ENCODE measurements around the gene PHOX2A. TPM values are rescaled to one million over a fixed set of nuclear protein-coding genes. Genes with fewer than 3 reads are reported as not detected.

The PHOX2A gene
- total RNA-seq, 1 donor from 2014 or later = not detected

GRCh38 chr11:72235351-72236057, 8.5 kb downstream of the PHOX2A start:
- no peak for DNase-seq (ENCODE audit: low spot score in 2 of 2)
- no peak for FAIRE-seq

GRCh38 chr11:72234920-72235319, 9.1 kb downstream of the PHOX2A start:
- no peak for DNase-seq (ENCODE audit: low spot score in 2 of 2)
- FAIRE-seq = no peak

GRCh38 chr11:72234514-72234830, 9.5 kb downstream of the PHOX2A start:
- no peak for DNase-seq (ENCODE audit: low spot score in 2 of 2)
- no peak for FAIRE-seq

- FAIRE-seq = no peak
- DNase-seq (ENCODE audit: low spot score in 2 of 2) = no peak
Observed at GRCh38 chr11:72233773-72234513, 10.0 kb downstream of the PHOX2A start.

GRCh38 chr11:72233056-72233772, 10.8 kb downstream of the PHOX2A start:
- DNase-seq (ENCODE audit: low spot score in 2 of 2) = no peak
- no peak for FAIRE-seq

GRCh38 chr11:72232260-72233055, 11.5 kb downstream of the PHOX2A start:
- DNase-seq (ENCODE audit: low spot score in 2 of 2) = no peak
- no peak for FAIRE-seq

- FAIRE-seq (no peak), DNase-seq (ENCODE audit: low spot score in 2 of 2) (no peak)
Observed at GRCh38 chr11:72231396-72232259, 12.3 kb downstream of the PHOX2A start.

- no peak for DNase-seq (ENCODE audit: low spot score in 2 of 2)
- FAIRE-seq = no peak
Observed at GRCh38 chr11:72230764-72231365, 13.1 kb downstream of the PHOX2A start.

- FAIRE-seq = no peak
- DNase-seq (ENCODE audit: low spot score in 2 of 2) = no peak
Observed at GRCh38 chr11:72229925-72230763, 13.8 kb downstream of the PHOX2A start.

GRCh38 chr11:72229336-72229924, 14.5 kb downstream of the PHOX2A start:
- FAIRE-seq (no peak), DNase-seq (ENCODE audit: low spot score in 2 of 2) (no peak)

GRCh38 chr11:72228844-72229231, 15.1 kb downstream of the PHOX2A start:
- FAIRE-seq (no peak), DNase-seq (ENCODE audit: low spot score in 2 of 2) (no peak)

GRCh38 chr11:72228229-72228843, 15.6 kb downstream of the PHOX2A start:
- FAIRE-seq = no peak
- no peak for DNase-seq (ENCODE audit: low spot score in 2 of 2)

- no peak for FAIRE-seq
- DNase-seq (ENCODE audit: low spot score in 2 of 2) = peak in 1 of 2 donors; percentile 28
Observed at GRCh38 chr11:72227316-72228228, 16.4 kb downstream of the PHOX2A start.

GRCh38 chr11:72226701-72227100, 17.3 kb downstream of the PHOX2A start:
- FAIRE-seq (no peak), DNase-seq (ENCODE audit: low spot score in 2 of 2) (no peak)

- FAIRE-seq (no peak), DNase-seq (ENCODE audit: low spot score in 2 of 2) (peak in 1 of 2 donors; percentile 12)
Observed at GRCh38 chr11:72225411-72225951, 18.5 kb downstream of the PHOX2A start.
